Measurements from ENCODE around the gene MVB12B. TPM values are rescaled to one million over a fixed set of nuclear protein-coding genes. Genes with fewer than 3 reads are reported as not detected.

MVB12B gene
- total and polyA plus RNA-seq, 2 of the 13 experiments (the other 11 are each of a cell fraction or from before 2014, with no cell fraction given): 12.1 to 30.1 TPM

GRCh38 chr9:126443144-126443543, 116.5 kb downstream of the MVB12B start (continued):
- TF ChIP-seq ZBTB39 (CRISPR knock-in tag; IDR thresholded peaks at IDR 0.05): no peak
- TF ChIP-seq ZNF446 (CRISPR knock-in tag; IDR thresholded peaks at IDR 0.05): no peak
- no peak for TF ChIP-seq ZNF703 (CRISPR knock-in tag; IDR thresholded peaks at IDR 0.05; ENCODE audit: borderline replicate concordance)
- TF ChIP-seq MTF2 (CRISPR knock-in tag; IDR thresholded peaks at IDR 0.05; ENCODE audit: borderline replicate concordance): no peak

DNA sequence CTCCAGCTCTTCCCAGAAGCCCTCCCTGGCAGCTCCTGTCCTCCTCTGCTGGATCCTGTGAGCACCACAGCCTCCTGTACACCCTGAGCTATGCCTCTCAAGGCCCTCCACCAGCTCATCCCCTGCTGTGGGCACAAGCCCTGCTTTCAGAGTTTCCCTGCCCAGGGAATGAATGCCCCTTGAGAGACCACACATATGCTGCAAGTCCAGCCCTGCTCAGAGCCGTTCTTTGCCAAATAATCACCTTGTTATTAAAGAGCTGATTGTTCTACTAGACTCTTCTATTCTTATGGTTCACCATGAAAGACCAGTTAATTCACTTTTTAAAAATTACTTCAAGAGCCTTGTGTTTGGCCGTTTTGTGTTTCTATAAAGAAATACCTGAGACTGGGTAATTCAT, 121.5 kb downstream of the MVB12B start:
- ATAC-seq (no peak), DNase-seq (ENCODE audit: low spot score) (no peak), FAIRE-seq (no peak)
- no peaks in the 10 kb centered on the region for H3K27me3 ChIP-seq (ENCODE audit: control insufficient read depth in 1 of 2, insufficient read depth in 2 of 2, low read length in 2 of 2)
- no peaks in the 10 kb centered on the region for H4K20me1 ChIP-seq (ENCODE audit: insufficient read depth, low read length)
- H3K4me3 ChIP-seq (replicated peaks in 1 of 3; ENCODE audit: insufficient read depth in 1 of 3, low read depth in 2 of 3, low read length in 3 of 3): no peak overlapping the region
- CTCF ChIA-PET (ENCODE audit: low intra/inter-chr PET ratio, low total read pairs): no interaction called here
- no peak overlapping the region for H2AFZ ChIP-seq (ENCODE audit: low read length)
- H3K4me2 ChIP-seq (ENCODE audit: low read depth, low read length): no peak overlapping the region
- in situ Hi-C loops (cut with HindIII; ENCODE audit: extremely low pct_ligation_motif_present, low pct_unique_long_range_greater_than_20kb) (no loop called here), intact Hi-C loops (cut with micrococcal nuclease; ENCODE audit: unreplicated experiment) (no loop called here)
- H3K9ac ChIP-seq (ENCODE audit: insufficient read depth, low read depth, low read length): no peak overlapping the region
- POLR2A ChIA-PET: no interaction called here
- no peaks in the 10 kb centered on the region for H3K79me2 ChIP-seq (ENCODE audit: insufficient read depth, low read length)
- no peaks in the 10 kb centered on the region for H3K9me3 ChIP-seq (ENCODE audit: low read length)
- 82% methylated on average over 2 of the region's 2 CpGs for WGBS (ENCODE audit: low lambda C conversion rate)
- H3K36me3 ChIP-seq (replicated peaks in 1 of 2; ENCODE audit: control insufficient read depth in 1 of 2, insufficient read depth in 2 of 2, low read length in 2 of 2): peaks cover 20 to 37% of the 10 kb centered on the region in 2 experiments
- BruUV-seq (replicated peaks): no TSS peak
- H3K4me1 ChIP-seq (ENCODE audit: insufficient read depth, low read length): no peaks in the 10 kb centered on the region
- no peak overlapping the region for H3K27ac ChIP-seq (ENCODE audit: extremely low read length, insufficient read depth, low read length)
- TF ChIP-seq PCBP2 (optimal IDR thresholded peaks at IDR 0.05; ENCODE audit: low read depth, low read length, poor library complexity, severe bottlenecking): no peak
- TF ChIP-seq PAWR (CRISPR knock-in tag; IDR thresholded peaks at IDR 0.05; ENCODE audit: borderline replicate concordance): no peak
- no peak for TF ChIP-seq ZNF234 (CRISPR knock-in tag; conservative IDR thresholded peaks at IDR 0.05)
- no peak for TF ChIP-seq HOMEZ (CRISPR knock-in tag; IDR thresholded peaks at IDR 0.05; ENCODE audit: low read depth)
- no peak for TF ChIP-seq CSRNP2 (CRISPR knock-in tag; conservative IDR thresholded peaks at IDR 0.05; ENCODE audit: low read depth)
- TF ChIP-seq, protein P1, sequence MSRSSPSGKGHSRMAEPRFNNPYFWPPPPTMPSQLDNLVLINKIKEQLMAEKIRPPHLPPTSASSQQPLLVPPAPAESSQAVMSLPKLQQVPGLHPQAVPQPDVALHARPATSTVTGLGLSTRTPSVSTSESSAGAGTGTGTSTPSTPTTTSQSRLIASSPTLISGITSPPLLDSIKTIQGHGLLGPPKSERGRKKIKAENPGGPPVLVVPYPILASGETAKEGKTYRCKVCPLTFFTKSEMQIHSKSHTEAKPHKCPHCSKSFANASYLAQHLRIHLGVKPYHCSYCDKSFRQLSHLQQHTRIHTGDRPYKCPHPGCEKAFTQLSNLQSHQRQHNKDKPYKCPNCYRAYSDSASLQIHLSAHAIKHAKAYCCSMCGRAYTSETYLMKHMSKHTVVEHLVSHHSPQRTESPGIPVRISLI (CRISPR knock-in tag; IDR thresholded peaks at IDR 0.05; ENCODE audit: borderline replicate concordance): no peak
- TF ChIP-seq, protein P2, sequence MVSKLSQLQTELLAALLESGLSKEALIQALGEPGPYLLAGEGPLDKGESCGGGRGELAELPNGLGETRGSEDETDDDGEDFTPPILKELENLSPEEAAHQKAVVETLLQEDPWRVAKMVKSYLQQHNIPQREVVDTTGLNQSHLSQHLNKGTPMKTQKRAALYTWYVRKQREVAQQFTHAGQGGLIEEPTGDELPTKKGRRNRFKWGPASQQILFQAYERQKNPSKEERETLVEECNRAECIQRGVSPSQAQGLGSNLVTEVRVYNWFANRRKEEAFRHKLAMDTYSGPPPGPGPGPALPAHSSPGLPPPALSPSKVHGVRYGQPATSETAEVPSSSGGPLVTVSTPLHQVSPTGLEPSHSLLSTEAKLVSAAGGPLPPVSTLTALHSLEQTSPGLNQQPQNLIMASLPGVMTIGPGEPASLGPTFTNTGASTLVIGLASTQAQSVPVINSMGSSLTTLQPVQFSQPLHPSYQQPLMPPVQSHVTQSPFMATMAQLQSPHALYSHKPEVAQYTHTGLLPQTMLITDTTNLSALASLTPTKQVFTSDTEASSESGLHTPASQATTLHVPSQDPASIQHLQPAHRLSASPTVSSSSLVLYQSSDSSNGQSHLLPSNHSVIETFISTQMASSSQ (IDR thresholded peaks at IDR 0.05; ENCODE audit: low read depth): no peak
- TF ChIP-seq, protein P2 (CRISPR knock-in tag; IDR thresholded peaks at IDR 0.05; ENCODE audit: borderline replicate concordance): no peak
